Measurements from ENCODE around the gene RTN4RL1.

DNA sequence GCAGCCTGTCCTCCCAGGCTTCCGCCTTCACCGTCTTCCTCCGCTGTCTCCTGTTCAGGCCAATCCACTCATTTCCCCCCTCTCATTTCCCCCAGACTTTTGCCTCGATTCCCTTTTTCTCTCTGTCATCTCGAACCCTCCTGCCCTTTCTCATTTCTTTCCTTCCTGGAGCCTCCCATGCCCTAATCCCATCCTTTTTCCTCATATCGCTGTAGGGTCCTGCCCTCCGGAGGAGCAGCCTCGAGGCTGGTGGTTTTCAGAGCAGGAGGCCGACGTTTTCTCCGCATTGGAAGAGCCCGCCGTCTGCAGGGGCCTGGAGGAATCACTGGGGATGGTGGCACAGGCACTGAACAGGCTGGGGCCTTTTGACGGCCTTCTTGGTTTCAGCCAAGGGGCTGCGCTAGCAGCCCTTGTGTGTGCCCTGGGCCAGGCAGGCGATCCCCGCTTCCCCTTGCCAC lies 17.3 kb upstream of the RTN4RL1 start:
- TF ChIP-seq, protein P1, sequence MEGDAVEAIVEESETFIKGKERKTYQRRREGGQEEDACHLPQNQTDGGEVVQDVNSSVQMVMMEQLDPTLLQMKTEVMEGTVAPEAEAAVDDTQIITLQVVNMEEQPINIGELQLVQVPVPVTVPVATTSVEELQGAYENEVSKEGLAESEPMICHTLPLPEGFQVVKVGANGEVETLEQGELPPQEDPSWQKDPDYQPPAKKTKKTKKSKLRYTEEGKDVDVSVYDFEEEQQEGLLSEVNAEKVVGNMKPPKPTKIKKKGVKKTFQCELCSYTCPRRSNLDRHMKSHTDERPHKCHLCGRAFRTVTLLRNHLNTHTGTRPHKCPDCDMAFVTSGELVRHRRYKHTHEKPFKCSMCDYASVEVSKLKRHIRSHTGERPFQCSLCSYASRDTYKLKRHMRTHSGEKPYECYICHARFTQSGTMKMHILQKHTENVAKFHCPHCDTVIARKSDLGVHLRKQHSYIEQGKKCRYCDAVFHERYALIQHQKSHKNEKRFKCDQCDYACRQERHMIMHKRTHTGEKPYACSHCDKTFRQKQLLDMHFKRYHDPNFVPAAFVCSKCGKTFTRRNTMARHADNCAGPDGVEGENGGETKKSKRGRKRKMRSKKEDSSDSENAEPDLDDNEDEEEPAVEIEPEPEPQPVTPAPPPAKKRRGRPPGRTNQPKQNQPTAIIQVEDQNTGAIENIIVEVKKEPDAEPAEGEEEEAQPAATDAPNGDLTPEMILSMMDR (IDR thresholded peaks at IDR 0.05), result no peak
- TF ChIP-seq, protein P2, sequence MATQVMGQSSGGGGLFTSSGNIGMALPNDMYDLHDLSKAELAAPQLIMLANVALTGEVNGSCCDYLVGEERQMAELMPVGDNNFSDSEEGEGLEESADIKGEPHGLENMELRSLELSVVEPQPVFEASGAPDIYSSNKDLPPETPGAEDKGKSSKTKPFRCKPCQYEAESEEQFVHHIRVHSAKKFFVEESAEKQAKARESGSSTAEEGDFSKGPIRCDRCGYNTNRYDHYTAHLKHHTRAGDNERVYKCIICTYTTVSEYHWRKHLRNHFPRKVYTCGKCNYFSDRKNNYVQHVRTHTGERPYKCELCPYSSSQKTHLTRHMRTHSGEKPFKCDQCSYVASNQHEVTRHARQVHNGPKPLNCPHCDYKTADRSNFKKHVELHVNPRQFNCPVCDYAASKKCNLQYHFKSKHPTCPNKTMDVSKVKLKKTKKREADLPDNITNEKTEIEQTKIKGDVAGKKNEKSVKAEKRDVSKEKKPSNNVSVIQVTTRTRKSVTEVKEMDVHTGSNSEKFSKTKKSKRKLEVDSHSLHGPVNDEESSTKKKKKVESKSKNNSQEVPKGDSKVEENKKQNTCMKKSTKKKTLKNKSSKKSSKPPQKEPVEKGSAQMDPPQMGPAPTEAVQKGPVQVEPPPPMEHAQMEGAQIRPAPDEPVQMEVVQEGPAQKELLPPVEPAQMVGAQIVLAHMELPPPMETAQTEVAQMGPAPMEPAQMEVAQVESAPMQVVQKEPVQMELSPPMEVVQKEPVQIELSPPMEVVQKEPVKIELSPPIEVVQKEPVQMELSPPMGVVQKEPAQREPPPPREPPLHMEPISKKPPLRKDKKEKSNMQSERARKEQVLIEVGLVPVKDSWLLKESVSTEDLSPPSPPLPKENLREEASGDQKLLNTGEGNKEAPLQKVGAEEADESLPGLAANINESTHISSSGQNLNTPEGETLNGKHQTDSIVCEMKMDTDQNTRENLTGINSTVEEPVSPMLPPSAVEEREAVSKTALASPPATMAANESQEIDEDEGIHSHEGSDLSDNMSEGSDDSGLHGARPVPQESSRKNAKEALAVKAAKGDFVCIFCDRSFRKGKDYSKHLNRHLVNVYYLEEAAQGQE (IDR thresholded peaks at IDR 0.05; ENCODE audit: insufficient read depth in 1 of 2, low read depth in 2 of 2, low read length in 1 of 2), result no peak
- TF ChIP-seq SIN3A (IDR thresholded peaks at IDR 0.05; ENCODE audit: borderline replicate concordance, insufficient read depth, low read depth, low read length) (no peak), POLR2AphosphoS5 (IDR thresholded peaks at IDR 0.05; ENCODE audit: low read depth, low read length) (no peak)

Data from Panc1 (cell line).